ENCODE measurements around the gene SERPINE2.

SERPINE2 gene

GRCh38 chr2:224032283-224032682 is 6.8 kb downstream of the SERPINE2 start:
- no peak overlapping the region for H3K4me3 ChIP-seq (ENCODE audit: low read depth in 1 of 2, low read length in 2 of 2)
- H3K27ac ChIP-seq (ENCODE audit: low read depth, low read length), result no peak overlapping the region
- no peaks in the 10 kb centered on the region for H3K36me3 ChIP-seq (ENCODE audit: control insufficient read depth in 1 of 2, insufficient read depth in 2 of 2, low read length in 2 of 2)
- H3K27me3 ChIP-seq (ENCODE audit: control insufficient read depth in 1 of 2, insufficient read depth in 2 of 2, low read length in 2 of 2), result peaks cover 8 to 9% of the 10 kb centered on the region in 2 donors
- H3K9ac ChIP-seq (ENCODE audit: low read depth in 1 of 2, low read length in 2 of 2), result no peak overlapping the region
- no peaks in the 10 kb centered on the region for H3K4me1 ChIP-seq (ENCODE audit: control insufficient read depth in 1 of 2, insufficient read depth in 2 of 2, low read length in 2 of 2)
- H3K9me3 ChIP-seq (ENCODE audit: control insufficient read depth in 1 of 2, low read length in 2 of 2), result no peaks in the 10 kb centered on the region

- Histone ChIP-seq H3K36me3 (ENCODE audit: control insufficient read depth in 1 of 2, insufficient read depth in 2 of 2, low read length in 2 of 2) (no peaks in the 10 kb centered on the region), H3K9ac (ENCODE audit: low read depth in 1 of 2, low read length in 2 of 2) (no peak overlapping the region), H3K27me3 (ENCODE audit: control insufficient read depth in 1 of 2, insufficient read depth in 2 of 2, low read length in 2 of 2) (peaks cover 6 to 8% of the 10 kb centered on the region in 2 donors), H3K4me1 (ENCODE audit: control insufficient read depth in 1 of 2, insufficient read depth in 2 of 2, low read length in 2 of 2) (no peaks in the 10 kb centered on the region), H3K9me3 (ENCODE audit: control insufficient read depth in 1 of 2, low read length in 2 of 2) (no peaks in the 10 kb centered on the region), H3K4me3 (ENCODE audit: low read depth in 1 of 2, low read length in 2 of 2) (no peak overlapping the region), H3K27ac (ENCODE audit: low read depth, low read length) (no peak overlapping the region)
These were observed 7.6 kb downstream of the SERPINE2 start for GRCh38 chr2:224031358-224031970.

GRCh38 chr2:224030786-224031185 is 8.3 kb downstream of the SERPINE2 start:
- Histone ChIP-seq H3K9ac (ENCODE audit: low read depth in 1 of 2, low read length in 2 of 2) (no peak overlapping the region), H3K4me3 (ENCODE audit: low read depth in 1 of 2, low read length in 2 of 2) (no peak overlapping the region), H3K9me3 (ENCODE audit: control insufficient read depth in 1 of 2, low read length in 2 of 2) (no peaks in the 10 kb centered on the region), H3K36me3 (ENCODE audit: control insufficient read depth in 1 of 2, insufficient read depth in 2 of 2, low read length in 2 of 2) (no peaks in the 10 kb centered on the region), H3K4me1 (ENCODE audit: control insufficient read depth in 1 of 2, insufficient read depth in 2 of 2, low read length in 2 of 2) (no peaks in the 10 kb centered on the region), H3K27me3 (ENCODE audit: control insufficient read depth in 1 of 2, insufficient read depth in 2 of 2, low read length in 2 of 2) (peaks cover 6 to 8% of the 10 kb centered on the region in 2 donors), H3K27ac (ENCODE audit: low read depth, low read length) (no peak overlapping the region)

- Histone ChIP-seq H3K4me1 (ENCODE audit: control insufficient read depth in 1 of 2, insufficient read depth in 2 of 2, low read length in 2 of 2) (no peaks in the 10 kb centered on the region), H3K27me3 (ENCODE audit: control insufficient read depth in 1 of 2, insufficient read depth in 2 of 2, low read length in 2 of 2) (peaks cover 5 to 6% of the 10 kb centered on the region in 2 donors), H3K4me3 (ENCODE audit: low read depth in 1 of 2, low read length in 2 of 2) (no peak overlapping the region), H3K9ac (ENCODE audit: low read depth in 1 of 2, low read length in 2 of 2) (no peak overlapping the region), H3K27ac (ENCODE audit: low read depth, low read length) (no peak overlapping the region), H3K9me3 (ENCODE audit: control insufficient read depth in 1 of 2, low read length in 2 of 2) (no peaks in the 10 kb centered on the region), H3K36me3 (ENCODE audit: control insufficient read depth in 1 of 2, insufficient read depth in 2 of 2, low read length in 2 of 2) (no peaks in the 10 kb centered on the region)
These were observed 9.2 kb downstream of the SERPINE2 start for GRCh38 chr2:224029876-224030275.

GRCh38 chr2:224027931-224028330 is 11.2 kb downstream of the SERPINE2 start:
- Histone ChIP-seq H3K9me3 (ENCODE audit: control insufficient read depth in 1 of 2, low read length in 2 of 2) (no peaks in the 10 kb centered on the region), H3K27ac (ENCODE audit: low read depth, low read length) (no peak overlapping the region), H3K9ac (ENCODE audit: low read depth in 1 of 2, low read length in 2 of 2) (no peak overlapping the region), H3K36me3 (ENCODE audit: control insufficient read depth in 1 of 2, insufficient read depth in 2 of 2, low read length in 2 of 2) (no peaks in the 10 kb centered on the region), H3K27me3 (ENCODE audit: control insufficient read depth in 1 of 2, insufficient read depth in 2 of 2, low read length in 2 of 2) (peaks cover 0 to 3% of the 10 kb centered on the region in 2 donors), H3K4me1 (ENCODE audit: control insufficient read depth in 1 of 2, insufficient read depth in 2 of 2, low read length in 2 of 2) (no peaks in the 10 kb centered on the region), H3K4me3 (ENCODE audit: low read depth in 1 of 2, low read length in 2 of 2) (no peak overlapping the region)

GRCh38 chr2:224027070-224027469 is 12.0 kb downstream of the SERPINE2 start:
- Histone ChIP-seq H3K4me3 (ENCODE audit: low read depth in 1 of 2, low read length in 2 of 2) (no peak overlapping the region), H3K9ac (ENCODE audit: low read depth in 1 of 2, low read length in 2 of 2) (no peak overlapping the region), H3K9me3 (ENCODE audit: control insufficient read depth in 1 of 2, low read length in 2 of 2) (no peaks in the 10 kb centered on the region), H3K36me3 (ENCODE audit: control insufficient read depth in 1 of 2, insufficient read depth in 2 of 2, low read length in 2 of 2) (no peaks in the 10 kb centered on the region), H3K27ac (ENCODE audit: low read depth, low read length) (no peak overlapping the region), H3K27me3 (ENCODE audit: control insufficient read depth in 1 of 2, insufficient read depth in 2 of 2, low read length in 2 of 2) (no peaks in the 10 kb centered on the region), H3K4me1 (ENCODE audit: control insufficient read depth in 1 of 2, insufficient read depth in 2 of 2, low read length in 2 of 2) (no peaks in the 10 kb centered on the region)

GRCh38 chr2:224025874-224026273 is 13.2 kb downstream of the SERPINE2 start:
- Histone ChIP-seq H3K4me3 (ENCODE audit: low read depth in 1 of 2, low read length in 2 of 2) (peak overlapping the region in 1 of 2 donors; percentile 12), H3K4me1 (ENCODE audit: control insufficient read depth in 1 of 2, insufficient read depth in 2 of 2, low read length in 2 of 2) (no peaks in the 10 kb centered on the region), H3K9me3 (ENCODE audit: control insufficient read depth in 1 of 2, low read length in 2 of 2) (no peaks in the 10 kb centered on the region), H3K9ac (ENCODE audit: low read depth in 1 of 2, low read length in 2 of 2) (no peak overlapping the region), H3K27me3 (ENCODE audit: control insufficient read depth in 1 of 2, insufficient read depth in 2 of 2, low read length in 2 of 2) (no peaks in the 10 kb centered on the region), H3K36me3 (ENCODE audit: control insufficient read depth in 1 of 2, insufficient read depth in 2 of 2, low read length in 2 of 2) (no peaks in the 10 kb centered on the region), H3K27ac (ENCODE audit: low read depth, low read length) (no peak overlapping the region)

GRCh38 chr2:224024270-224024669 is 14.8 kb downstream of the SERPINE2 start:
- Histone ChIP-seq H3K9me3 (ENCODE audit: control insufficient read depth in 1 of 2, low read length in 2 of 2) (no peaks in the 10 kb centered on the region), H3K4me1 (ENCODE audit: control insufficient read depth in 1 of 2, insufficient read depth in 2 of 2, low read length in 2 of 2) (no peaks in the 10 kb centered on the region)

GRCh38 chr2:224023188-224023587 is 15.9 kb downstream of the SERPINE2 start:
- Histone ChIP-seq H3K27me3 (ENCODE audit: control insufficient read depth in 1 of 2, insufficient read depth in 2 of 2, low read length in 2 of 2) (no peaks in the 10 kb centered on the region), H3K27ac (ENCODE audit: low read depth, low read length) (no peak overlapping the region), H3K36me3 (ENCODE audit: control insufficient read depth in 1 of 2, insufficient read depth in 2 of 2, low read length in 2 of 2) (no peaks in the 10 kb centered on the region), H3K9me3 (ENCODE audit: control insufficient read depth in 1 of 2, low read length in 2 of 2) (no peaks in the 10 kb centered on the region), H3K4me3 (ENCODE audit: low read depth in 1 of 2, low read length in 2 of 2) (no peak overlapping the region), H3K4me1 (ENCODE audit: control insufficient read depth in 1 of 2, insufficient read depth in 2 of 2, low read length in 2 of 2) (no peaks in the 10 kb centered on the region), H3K9ac (ENCODE audit: low read depth in 1 of 2, low read length in 2 of 2) (no peak overlapping the region)

More at GRCh38 chr2:224024270-224024669, 14.8 kb downstream of the SERPINE2 start:
- no peaks in the 10 kb centered on the region for H3K27me3 ChIP-seq (ENCODE audit: control insufficient read depth in 1 of 2, insufficient read depth in 2 of 2, low read length in 2 of 2)
- H3K36me3 ChIP-seq (ENCODE audit: control insufficient read depth in 1 of 2, insufficient read depth in 2 of 2, low read length in 2 of 2), result no peaks in the 10 kb centered on the region
- no peak overlapping the region for H3K4me3 ChIP-seq (ENCODE audit: low read depth in 1 of 2, low read length in 2 of 2)
- H3K27ac ChIP-seq (ENCODE audit: low read depth, low read length), result no peak overlapping the region
- H3K9ac ChIP-seq (ENCODE audit: low read depth in 1 of 2, low read length in 2 of 2), result no peak overlapping the region

GRCh38 chr2:224022486-224022885 is 16.6 kb downstream of the SERPINE2 start:
- H3K27me3 ChIP-seq (ENCODE audit: control insufficient read depth in 1 of 2, insufficient read depth in 2 of 2, low read length in 2 of 2), result no peaks in the 10 kb centered on the region
- H3K36me3 ChIP-seq (ENCODE audit: control insufficient read depth in 1 of 2, insufficient read depth in 2 of 2, low read length in 2 of 2), result no peaks in the 10 kb centered on the region
- no peak overlapping the region for H3K4me3 ChIP-seq (ENCODE audit: low read depth in 1 of 2, low read length in 2 of 2)
- no peak overlapping the region for H3K9ac ChIP-seq (ENCODE audit: low read depth in 1 of 2, low read length in 2 of 2)
- H3K27ac ChIP-seq (ENCODE audit: low read depth, low read length), result no peak overlapping the region
- H3K4me1 ChIP-seq (ENCODE audit: control insufficient read depth in 1 of 2, insufficient read depth in 2 of 2, low read length in 2 of 2), result no peaks in the 10 kb centered on the region
- H3K9me3 ChIP-seq (ENCODE audit: control insufficient read depth in 1 of 2, low read length in 2 of 2), result no peaks in the 10 kb centered on the region

All from duodenal mucosa (tissue), 2 donors.